Heart right ventricle (tissue), 16 donors: ENCODE measurements around the gene CMTR2. TPM values are rescaled to one million over a fixed set of nuclear protein-coding genes. Genes with fewer than 3 reads are reported as not detected.
"Not testable (repeated sequence)": the region's sequence is repeated elsewhere in the genome, so short reads cannot be mapped to it uniquely, and the experiment has no call there.

Experiments
- ATAC-seq, 8 donors: fragments of 200-7000 bp; cut with Tn5 transposase; one replicate each; pipeline ENCODE4 v1.9.1; 2020; ENCODE audit warnings: mild to moderate bottlenecking in 8 of 8, moderate library complexity in 8 of 8, moderate number of reproducible peaks in 1 of 8
- DNase-seq, 2 donors: peaks; one replicate each; pipeline ENCODE4 v3.0.0-alpha.2; 2020
- H3K27ac ChIP-seq, 10 donors: fragments of 200-600 bp; sonication (generic) in 2 of 10; one replicate each; pipeline versions ENCODE4 v1.5.0 to v1.8.0; 2020 to 2022; ENCODE audit warnings: mild to moderate bottlenecking in 3 of 10
- H3K27me3 ChIP-seq, 7 donors: fragments of 200-600 bp; one replicate each; pipeline ENCODE4 v1.8.0; 2021 to 2022; ENCODE audit warnings: mild to moderate bottlenecking in 2 of 7
- H3K36me3 ChIP-seq, 9 donors: fragments of 200-600 bp; sonication (generic) in 1 of 9; one replicate each; pipeline versions ENCODE4 v1.5.0 to v1.8.0; 2020 to 2022; ENCODE audit warnings: mild to moderate bottlenecking in 2 of 9
- H3K4me1 ChIP-seq, 9 donors: fragments of 200-600 bp; sonication (generic) in 1 of 9; one replicate each; pipeline versions ENCODE4 v1.5.0 to v1.8.0; 2020 to 2022; ENCODE audit warnings: mild to moderate bottlenecking in 4 of 9
- H3K4me3 ChIP-seq, 10 donors: fragments of 200-600 bp; sonication (generic) in 2 of 10; one replicate each; pipeline versions ENCODE4 v1.5.0 to v1.8.0; 2020 to 2022; ENCODE audit warnings: mild to moderate bottlenecking in 7 of 10, moderate library complexity in 2 of 10
- H3K9me3 ChIP-seq, 11 donors: fragments of 200-600 bp in 10 of 11; sonication (generic) in 2 of 11; one replicate each; pipeline versions ENCODE4 v1.5.0 to v1.8.0; 2013 to 2022; ENCODE audit warnings: mild to moderate bottlenecking in 2 of 11, control low read depth in 1 of 11, moderate library complexity in 1 of 11
- WGBS, 2 donors: extraction: QIAGEN DNeasy Blood & Tissue Kit; methylation state at CpG; one replicate each; pipeline ENCODE4 v1.1.7; 2013; ENCODE audit warnings: inconsistent platforms in 1 of 2; 5-methylcytosine and 5-hydroxymethylcytosine counted together
- intact Hi-C, 10 donors: fragments of 100-400 bp; cut with DNase I; formaldehyde crosslinking; loops; one replicate each; pipeline versions ENCODE4 v1.11.1 to v1.14.2; 2022
- polyA plus RNA-seq, 2 donors: library from polyadenylated mRNA; stranded (reverse); fragments of 200-250 nt; gene quantifications; one replicate each; pipeline ENCODE4 v1.2.3, GENCODE V29; 2013
- total RNA-seq, 10 donors: library from RNA; stranded (reverse); fragmentation: NEBNext Ultra II Directional in 3 of 10; extraction: Animal tissue kit (Norgen Biotek cat#: 25700) in 3 of 10; gene quantifications; one replicate each; pipeline versions ENCODE4 v1.2.1 to v1.2.4, GENCODE V29; 2021 to 2023
- TF ChIP-seq, protein P1 (sequence below), 9 donors: fragments of 200-600 bp; sonication (generic) in 2 of 9; IDR thresholded peaks; one replicate each; pipeline versions ENCODE4 v1.5.0 to v1.8.0; 2021 to 2022; ENCODE audit warnings: antibody characterized with exemption in 9 of 9, mild to moderate bottlenecking in 5 of 9, moderate library complexity in 1 of 9
- donor health status: Arrhythmogenic right ventricular cardiomyopathy.
- donor health status: ischemic (EF 13 %, LVEDD 7.1; RV severe dilation, severe dysfunction).
- donor health status: healthy with polysubstance abuse.
- donor health status: DM: no; HTN: yes; CAD: no.
- donor health status: DM: no; HTN: no; CAD: no.
- donor health status: ischemic (EF 25% LVEDD 6.9; RV normal size, moderate dysfunction).
- donor health status: ischemic (EF 25% LVEDD 5.7; RV mildly dilated, moderate dysfunction).
- donor health status: healthy.
- donor health status: DM: yes; HTN: yes; CAD: no.
- donor health status: Ischemic cardiomyopathy.
- donor health status: ischemic (EF 35%, LVEDD 5.7; RV mildly dilated, moderate dysfunction).
- donor health status: nonischemic (EF 11% LVEDD 7.7; RV severe dilation, severe dysfunction).
- donor health status: DM: yes; HTN: yes; CAD: no.
- donor health status: PGD.
- donor health status: ischemic (EF 29% LVEDD 5.4; RV normal size, mild dysfunction).
- donor health status: nonischemic (EF 23%, LVEDD 6.1; RV moderate dilation, normal function).

CMTR2 gene
- total and polyA plus RNA-seq, 12 donors: 2.7 to 11.6 (median 8.3) TPM

- ATAC-seq (no peak), DNase-seq (no peak)
- Histone ChIP-seq H3K4me1 (no peaks in the 10 kb centered on the region), H3K27me3 (peaks cover 0 to 55% (median 7%) of the 10 kb centered on the region in 7 donors), H3K4me3 (no peak overlapping the region), H3K36me3 (no peaks in the 10 kb centered on the region), H3K27ac (no peak overlapping the region), H3K9me3 (no peaks in the 10 kb centered on the region)
- TF ChIP-seq, protein P1, sequence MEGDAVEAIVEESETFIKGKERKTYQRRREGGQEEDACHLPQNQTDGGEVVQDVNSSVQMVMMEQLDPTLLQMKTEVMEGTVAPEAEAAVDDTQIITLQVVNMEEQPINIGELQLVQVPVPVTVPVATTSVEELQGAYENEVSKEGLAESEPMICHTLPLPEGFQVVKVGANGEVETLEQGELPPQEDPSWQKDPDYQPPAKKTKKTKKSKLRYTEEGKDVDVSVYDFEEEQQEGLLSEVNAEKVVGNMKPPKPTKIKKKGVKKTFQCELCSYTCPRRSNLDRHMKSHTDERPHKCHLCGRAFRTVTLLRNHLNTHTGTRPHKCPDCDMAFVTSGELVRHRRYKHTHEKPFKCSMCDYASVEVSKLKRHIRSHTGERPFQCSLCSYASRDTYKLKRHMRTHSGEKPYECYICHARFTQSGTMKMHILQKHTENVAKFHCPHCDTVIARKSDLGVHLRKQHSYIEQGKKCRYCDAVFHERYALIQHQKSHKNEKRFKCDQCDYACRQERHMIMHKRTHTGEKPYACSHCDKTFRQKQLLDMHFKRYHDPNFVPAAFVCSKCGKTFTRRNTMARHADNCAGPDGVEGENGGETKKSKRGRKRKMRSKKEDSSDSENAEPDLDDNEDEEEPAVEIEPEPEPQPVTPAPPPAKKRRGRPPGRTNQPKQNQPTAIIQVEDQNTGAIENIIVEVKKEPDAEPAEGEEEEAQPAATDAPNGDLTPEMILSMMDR (IDR thresholded peaks at IDR 0.05): no peak
- intact Hi-C loops: no loop called here
- 91 to 100% methylated on average over 1 of the region's 1 CpG for WGBS, 2 donors
Measured at GRCh38 chr16:71295950-71296349, 6.7 kb upstream of the CMTR2 start.

- TF ChIP-seq, protein P1 (IDR thresholded peaks at IDR 0.05): no peak
- ATAC-seq (no peak), DNase-seq (no peak)
- Histone ChIP-seq H3K27ac (no peak overlapping the region), H3K9me3 (no peaks in the 10 kb centered on the region), H3K36me3 (no peaks in the 10 kb centered on the region), H3K4me3 (no peak overlapping the region), H3K4me1 (peaks cover 0 to 6% (median 0%) of the 10 kb centered on the region in 9 donors), H3K27me3 (peaks cover 0 to 42% (median 7%) of the 10 kb centered on the region in 7 donors)
- 14 to 17% methylated on average over 1 of the region's 1 CpG for WGBS, 2 donors
- intact Hi-C loops: no loop called here
Measured at GRCh38 chr16:71293919-71294318, 4.7 kb upstream of the CMTR2 start.

DNA sequence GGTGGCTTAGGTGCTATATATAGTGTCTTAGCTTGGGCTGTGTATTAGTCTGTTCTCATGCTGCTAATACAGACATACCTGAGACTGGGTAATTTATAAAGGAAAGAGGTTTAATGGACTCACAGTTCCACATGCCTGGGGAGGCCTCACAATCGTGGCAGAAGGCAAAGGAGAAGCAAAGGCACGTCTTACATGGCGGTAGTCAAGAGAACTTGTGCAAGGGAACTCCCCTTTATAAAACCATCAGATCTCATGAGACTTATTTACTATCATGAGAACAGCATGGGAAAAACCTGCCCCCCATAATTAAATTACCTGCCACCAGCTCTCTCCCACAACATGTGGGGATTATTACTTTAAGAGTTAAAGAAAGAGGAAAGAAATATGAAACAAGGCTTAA is 2.9 kb upstream of the CMTR2 start:
- intact Hi-C loops, DNase-seq, H3K9me3 ChIP-seq, ATAC-seq, H3K4me3 ChIP-seq, H3K27ac ChIP-seq: not testable (repeated sequence)
- WGBS, 2 donors: 67 to 74% methylated on average over 3 of the region's 3 CpGs
- Histone ChIP-seq H3K27me3 (peaks cover 0 to 35% (median 7%) of the 10 kb centered on the region in 7 donors), H3K4me1 (peaks cover 0 to 20% (median 13%) of the 10 kb centered on the region in 9 donors), H3K36me3 (peaks cover 0 to 10% (median 3%) of the 10 kb centered on the region in 9 donors)

- Histone ChIP-seq H3K4me1 (peaks cover 0 to 24% (median 13%) of the 10 kb centered on the region in 9 donors), H3K4me3 (peak overlapping the region; percentile 55 to 85 (median 72)), H3K9me3 (peaks cover 0 to 14% (median 0%) of the 10 kb centered on the region in 11 donors), H3K36me3 (peaks cover 0 to 34% (median 22%) of the 10 kb centered on the region in 9 donors), H3K27ac (peak overlapping the region in 9 of 10 donors; percentile 82 to 94 (median 90)), H3K27me3 (peaks cover 0 to 31% (median 7%) of the 10 kb centered on the region in 7 donors)
- ATAC-seq (no peak), DNase-seq (no peak)
- WGBS, 2 donors: 23 to 25% methylated on average over 2 of the region's 2 CpGs
- TF ChIP-seq, protein P1 (IDR thresholded peaks at IDR 0.05): no peak
- intact Hi-C loops: loop anchor here in 1 of 10 donors (2.0 kb wide), 1 partner anchor 21 kb away; no protein-coding TSS in a partner anchor
Measured at GRCh38 chr16:71289732-71290062, 495 bp upstream of the CMTR2 start.

GRCh38 chr16:71288570-71288889 is 672 bp downstream of the CMTR2 start:
- ATAC-seq: no peak
- intact Hi-C loops: no loop called here

More at GRCh38 chr16:71288570-71288889, 672 bp downstream of the CMTR2 start:
- peak overlapping the region; percentile 55 to 85 (median 72) for H3K4me3 ChIP-seq
- no peak for DNase-seq
- H3K36me3 ChIP-seq: peaks cover 0 to 46% (median 26%) of the 10 kb centered on the region in 9 donors
- 6 to 20% methylated on average over 3 of the region's 3 CpGs for WGBS, 2 donors
- TF ChIP-seq, protein P1 (IDR thresholded peaks at IDR 0.05): no peak
- H3K27ac ChIP-seq: peak overlapping the region in 9 of 10 donors; percentile 82 to 94 (median 90)
- H3K9me3 ChIP-seq: peaks cover 0 to 15% (median 0%) of the 10 kb centered on the region in 11 donors
- peaks cover 0 to 22% (median 3%) of the 10 kb centered on the region in 7 donors for H3K27me3 ChIP-seq
- H3K4me1 ChIP-seq: peaks cover 0 to 24% (median 15%) of the 10 kb centered on the region in 9 donors
